Coronary artery (tissue), 2 donors: ENCODE results near the gene CDC34.

Experiments
- DNase-seq: peaks from one replicate; pipeline ENCODE4 v3.0.0-alpha.2; 2017; ENCODE audit warnings: low spot score
- H3K27ac ChIP-seq, 2 donors: fragments of 200-600 bp; sonication (generic); one replicate each; pipeline ENCODE4 v1.5.1; 2016 to 2019
- H3K4me3 ChIP-seq: fragments of 200-600 bp; sonication (generic); 2 replicates; pipeline ENCODE4 v1.5.1; 2016; ENCODE audit warnings: mild to moderate bottlenecking, moderate library complexity
- TF ChIP-seq, protein P1 (sequence below): fragments of 200-600 bp; sonication (generic); IDR thresholded peaks from one replicate; pipeline ENCODE4 v1.5.1; 2019; ENCODE audit warnings: antibody characterized with exemption

The CDC34 gene

GRCh38 chr19:588741-589692 is 57.5 kb downstream of the CDC34 start:
- no peak for DNase-seq
- H3K27ac ChIP-seq = no peak overlapping the region
- H3K4me3 ChIP-seq = peak overlapping the region; percentile 39
- TF ChIP-seq, protein P1, sequence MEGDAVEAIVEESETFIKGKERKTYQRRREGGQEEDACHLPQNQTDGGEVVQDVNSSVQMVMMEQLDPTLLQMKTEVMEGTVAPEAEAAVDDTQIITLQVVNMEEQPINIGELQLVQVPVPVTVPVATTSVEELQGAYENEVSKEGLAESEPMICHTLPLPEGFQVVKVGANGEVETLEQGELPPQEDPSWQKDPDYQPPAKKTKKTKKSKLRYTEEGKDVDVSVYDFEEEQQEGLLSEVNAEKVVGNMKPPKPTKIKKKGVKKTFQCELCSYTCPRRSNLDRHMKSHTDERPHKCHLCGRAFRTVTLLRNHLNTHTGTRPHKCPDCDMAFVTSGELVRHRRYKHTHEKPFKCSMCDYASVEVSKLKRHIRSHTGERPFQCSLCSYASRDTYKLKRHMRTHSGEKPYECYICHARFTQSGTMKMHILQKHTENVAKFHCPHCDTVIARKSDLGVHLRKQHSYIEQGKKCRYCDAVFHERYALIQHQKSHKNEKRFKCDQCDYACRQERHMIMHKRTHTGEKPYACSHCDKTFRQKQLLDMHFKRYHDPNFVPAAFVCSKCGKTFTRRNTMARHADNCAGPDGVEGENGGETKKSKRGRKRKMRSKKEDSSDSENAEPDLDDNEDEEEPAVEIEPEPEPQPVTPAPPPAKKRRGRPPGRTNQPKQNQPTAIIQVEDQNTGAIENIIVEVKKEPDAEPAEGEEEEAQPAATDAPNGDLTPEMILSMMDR = no peak

DNA sequence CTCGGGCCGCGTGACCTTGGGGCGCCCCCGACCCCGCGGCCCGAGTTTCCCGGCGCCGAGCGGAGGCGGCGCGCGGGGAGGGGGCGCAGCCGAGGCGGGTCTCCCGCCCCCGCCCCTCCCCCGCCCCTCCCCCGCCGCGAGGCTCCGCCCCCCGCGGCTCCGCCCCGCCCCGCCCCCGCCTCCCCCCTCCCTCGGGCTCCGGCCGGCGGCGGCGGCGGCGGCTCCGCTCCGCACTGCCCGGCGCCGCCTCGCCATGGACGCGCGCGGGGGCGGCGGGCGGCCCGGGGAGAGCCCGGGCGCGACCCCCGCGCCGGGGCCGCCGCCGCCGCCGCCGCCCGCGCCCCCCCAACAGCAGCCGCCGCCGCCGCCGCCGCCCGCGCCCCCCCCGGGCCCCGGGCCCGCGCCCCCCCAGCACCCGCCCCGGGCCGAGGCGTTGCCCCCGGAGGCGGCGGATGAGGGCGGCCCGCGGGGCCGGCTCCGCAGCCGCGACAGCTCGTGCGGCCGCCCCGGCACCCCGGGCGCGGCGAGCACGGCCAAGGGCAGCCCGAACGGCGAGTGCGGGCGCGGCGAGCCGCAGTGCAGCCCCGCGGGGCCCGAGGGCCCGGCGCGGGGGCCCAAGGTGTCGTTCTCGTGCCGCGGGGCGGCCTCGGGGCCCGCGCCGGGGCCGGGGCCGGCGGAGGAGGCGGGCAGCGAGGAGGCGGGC is 58.3 kb downstream of the CDC34 start, which contains the start of gene HCN2:
HCN2 (plus strand) TSS at position 189 of the 703 bp plus-strand sequence; CDS start at position 254, 65 bp downstream.
- H3K27ac ChIP-seq = no peak within 1 kb of the TSS
- peak within 1 kb of the TSS; percentile 61 for H3K4me3 ChIP-seq
- TF ChIP-seq, protein P1 = no peak
- no peak for DNase-seq

DNA sequence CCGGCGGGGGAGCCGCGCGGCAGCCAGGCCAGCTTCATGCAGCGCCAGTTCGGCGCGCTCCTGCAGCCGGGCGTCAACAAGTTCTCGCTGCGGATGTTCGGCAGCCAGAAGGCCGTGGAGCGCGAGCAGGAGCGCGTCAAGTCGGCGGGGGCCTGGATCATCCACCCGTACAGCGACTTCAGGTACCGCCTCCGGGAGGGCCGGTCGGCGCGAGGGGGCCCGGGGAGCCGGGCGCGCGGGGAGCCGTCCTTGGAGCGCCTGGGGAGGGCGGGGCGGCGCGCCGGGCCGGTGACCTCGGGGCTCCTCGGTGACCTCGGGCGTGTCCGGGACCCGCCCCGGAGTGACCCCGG is 58.8 kb downstream of the CDC34 start:
- Histone ChIP-seq H3K4me3 (peak overlapping the region; percentile 61), H3K27ac (no peak overlapping the region)
- no peak for DNase-seq
- TF ChIP-seq, protein P1 = no peak

GRCh38 chr19:590750-591098 is 59.2 kb downstream of the CDC34 start:
- H3K4me3 ChIP-seq = peak overlapping the region; percentile 61
- no peak overlapping the region for H3K27ac ChIP-seq
- DNase-seq = no peak
- TF ChIP-seq, protein P1 = no peak

DNA sequence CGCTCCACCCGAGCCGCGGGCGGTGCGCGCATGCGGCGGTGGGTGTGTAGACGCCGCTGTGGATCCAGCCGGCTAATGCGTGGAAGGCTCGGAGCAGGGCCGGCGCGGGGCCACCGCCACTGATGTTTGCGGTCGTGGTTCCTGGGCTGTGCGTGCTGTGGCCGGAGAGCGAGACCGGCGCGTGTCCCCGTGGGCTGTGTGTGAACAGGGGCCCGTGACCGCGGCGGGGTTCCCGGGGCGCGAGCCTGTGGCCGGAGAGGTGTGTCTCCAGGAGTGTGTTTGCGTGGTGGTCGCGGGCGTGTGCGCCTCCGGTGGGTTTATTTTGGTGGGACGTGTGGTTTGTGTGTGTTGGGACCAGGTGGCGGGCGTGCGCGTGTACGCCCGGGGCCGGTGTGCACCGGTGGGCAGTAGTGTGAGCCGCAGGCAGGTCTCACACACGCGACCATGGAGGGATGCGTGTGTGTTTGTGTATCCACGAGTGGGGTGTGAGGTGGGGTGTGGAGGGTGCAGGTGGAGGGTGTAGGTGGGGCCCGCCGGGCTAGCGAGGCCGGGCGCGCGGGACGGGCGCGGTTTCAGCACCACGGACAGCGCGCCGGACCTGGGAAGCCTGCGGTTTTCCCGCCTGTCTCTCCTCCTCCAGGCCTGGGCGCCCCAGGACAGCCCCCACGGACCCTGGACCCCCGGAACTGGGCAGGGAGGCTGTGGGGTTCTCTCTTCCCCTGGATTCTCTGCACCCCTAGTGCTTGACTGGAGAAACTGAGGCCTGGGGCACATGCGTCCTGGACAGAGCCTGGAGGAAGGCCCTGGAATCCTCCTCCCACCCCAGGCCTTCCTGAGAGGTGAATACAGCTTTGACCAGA is 59.8 kb downstream of the CDC34 start:
- Histone ChIP-seq H3K27ac (no peak overlapping the region), H3K4me3 (peak overlapping the region; percentile 61)
- DNase-seq = no peak
- TF ChIP-seq, protein P1 = no peak
